ENCODE measurements around the gene CAPS2. TPM values are rescaled to one million over a fixed set of nuclear protein-coding genes. Genes with fewer than 3 reads are reported as not detected.

The CAPS2 gene
- total and polyA plus RNA-seq, 9 of the 15 experiments (the other 6 are each of a cell fraction or from before 2014, with no cell fraction given) = 0.10 to 0.82 (median 0.47) TPM; not detected in 1

DNA sequence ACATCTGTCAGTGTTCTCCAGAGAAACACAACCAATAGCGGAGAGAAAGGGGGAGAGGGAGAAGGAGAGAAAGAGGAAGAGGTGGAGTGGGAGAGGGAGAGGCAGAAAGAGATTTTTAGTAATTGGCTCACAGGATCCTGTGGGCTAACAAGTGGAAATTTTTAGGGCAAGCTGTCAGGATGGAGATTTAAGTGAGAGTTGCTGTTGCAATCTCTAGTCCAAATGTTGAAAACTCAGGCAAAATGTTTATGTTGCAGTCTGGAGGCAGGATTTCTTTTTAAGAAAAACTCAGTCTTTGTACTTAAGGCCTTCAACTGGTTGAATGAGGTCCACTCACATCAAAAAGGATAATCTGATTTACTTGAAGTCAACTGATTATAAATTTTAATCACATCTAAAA is 48.2 kb upstream of the CAPS2 start (continued):
- TF ChIP-seq, protein P1, sequence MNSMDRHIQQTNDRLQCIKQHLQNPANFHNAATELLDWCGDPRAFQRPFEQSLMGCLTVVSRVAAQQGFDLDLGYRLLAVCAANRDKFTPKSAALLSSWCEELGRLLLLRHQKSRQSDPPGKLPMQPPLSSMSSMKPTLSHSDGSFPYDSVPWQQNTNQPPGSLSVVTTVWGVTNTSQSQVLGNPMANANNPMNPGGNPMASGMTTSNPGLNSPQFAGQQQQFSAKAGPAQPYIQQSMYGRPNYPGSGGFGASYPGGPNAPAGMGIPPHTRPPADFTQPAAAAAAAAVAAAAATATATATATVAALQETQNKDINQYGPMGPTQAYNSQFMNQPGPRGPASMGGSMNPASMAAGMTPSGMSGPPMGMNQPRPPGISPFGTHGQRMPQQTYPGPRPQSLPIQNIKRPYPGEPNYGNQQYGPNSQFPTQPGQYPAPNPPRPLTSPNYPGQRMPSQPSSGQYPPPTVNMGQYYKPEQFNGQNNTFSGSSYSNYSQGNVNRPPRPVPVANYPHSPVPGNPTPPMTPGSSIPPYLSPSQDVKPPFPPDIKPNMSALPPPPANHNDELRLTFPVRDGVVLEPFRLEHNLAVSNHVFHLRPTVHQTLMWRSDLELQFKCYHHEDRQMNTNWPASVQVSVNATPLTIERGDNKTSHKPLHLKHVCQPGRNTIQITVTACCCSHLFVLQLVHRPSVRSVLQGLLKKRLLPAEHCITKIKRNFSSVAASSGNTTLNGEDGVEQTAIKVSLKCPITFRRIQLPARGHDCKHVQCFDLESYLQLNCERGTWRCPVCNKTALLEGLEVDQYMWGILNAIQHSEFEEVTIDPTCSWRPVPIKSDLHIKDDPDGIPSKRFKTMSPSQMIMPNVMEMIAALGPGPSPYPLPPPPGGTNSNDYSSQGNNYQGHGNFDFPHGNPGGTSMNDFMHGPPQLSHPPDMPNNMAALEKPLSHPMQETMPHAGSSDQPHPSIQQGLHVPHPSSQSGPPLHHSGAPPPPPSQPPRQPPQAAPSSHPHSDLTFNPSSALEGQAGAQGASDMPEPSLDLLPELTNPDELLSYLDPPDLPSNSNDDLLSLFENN (IDR thresholded peaks at IDR 0.05; ENCODE audit: low read depth in 2 of 2, low read length in 2 of 2) = no peak

DNA sequence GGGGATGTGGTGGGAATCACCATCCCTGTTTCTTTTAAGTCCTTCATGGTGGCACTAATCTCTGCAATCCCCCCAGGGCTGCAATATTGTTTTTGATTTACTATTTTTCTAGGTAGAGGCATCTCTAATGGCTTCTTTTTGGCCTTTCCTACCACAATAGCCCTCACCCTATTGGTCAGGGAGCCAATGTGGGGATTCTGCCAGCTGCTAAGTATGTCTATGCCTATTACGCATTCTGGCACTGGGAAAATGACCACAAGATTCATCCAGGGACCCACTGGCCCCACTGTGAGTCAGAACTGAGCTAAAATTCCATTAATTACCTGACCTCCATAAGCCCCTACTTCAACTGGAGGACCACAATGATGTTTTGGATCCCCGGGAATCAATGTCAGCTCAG is 44.8 kb upstream of the CAPS2 start:
- ATAC-seq = no peak
- Histone ChIP-seq H3K4me2 (ENCODE audit: insufficient read depth, low read length) (no peak overlapping the region), H3K9ac (ENCODE audit: insufficient read depth in 1 of 2, low read depth in 2 of 2, low read length in 2 of 2) (no peak overlapping the region), H3K79me2 (ENCODE audit: control insufficient read depth, insufficient read depth, low read length) (no peaks in the 10 kb centered on the region), H3K9me1 (ENCODE audit: control insufficient read depth, insufficient read depth, low read length) (no peaks in the 10 kb centered on the region), H3K36me3 (ENCODE audit: control insufficient read depth, insufficient read depth, low read length) (no peaks in the 10 kb centered on the region), H3K27me3 (ENCODE audit: control insufficient read depth in 2 of 2, insufficient read depth in 2 of 2, low read length in 2 of 2) (no peaks in the 10 kb centered on the region), H3K9me3 (replicated peaks; ENCODE audit: control insufficient read depth, insufficient read depth, low read depth, low read length) (no peaks in the 10 kb centered on the region), H3K4me1 (replicated peaks in 1 of 2; ENCODE audit: control insufficient read depth in 2 of 2, insufficient read depth in 2 of 2, low read length in 2 of 2) (no peaks in the 10 kb centered on the region), H3K27ac (ENCODE audit: extremely low read depth, low read depth, low read length) (no peak overlapping the region), H3K4me3 (no peak overlapping the region), H2AFZ (ENCODE audit: low read depth, low read length) (no peak overlapping the region), H4K20me1 (replicated peaks; ENCODE audit: control insufficient read depth, insufficient read depth, low read length) (no peaks in the 10 kb centered on the region)
- in situ Hi-C loops (cut with MboI) = no loop called here
- no peak for DNase-seq (ENCODE audit: extremely low read depth in 1 of 4, low spot score in 3 of 4)
- no TSS peak for BruUV-seq (replicated peaks)
- WGBS (ENCODE audit: insufficient coverage, low coverage, missing lambda C conversion rate) = 0% methylated on average over 2 of the region's 2 CpGs
- intact Hi-C loops (cut with micrococcal nuclease) = no loop called here
- no peak for FAIRE-seq
- POLR2A ChIA-PET = no interaction called here
- CTCF ChIA-PET (ENCODE audit: low intra/inter-chr PET ratio) = no interaction called here
- TF ChIP-seq PTBP1 (IDR thresholded peaks at IDR 0.05; ENCODE audit: low read depth, low read length) (no peak), NCOA2 (IDR thresholded peaks at IDR 0.05; ENCODE audit: partially characterized antibody in 2 of 2) (no peak), ESRRB (CRISPR knock-in tag; IDR thresholded peaks at IDR 0.05; ENCODE audit: borderline replicate concordance) (no peak), SRSF7 (optimal IDR thresholded peaks at IDR 0.05; ENCODE audit: low read depth, low read length) (no peak), CHD1 (IDR thresholded peaks at IDR 0.05; ENCODE audit: low read length) (no peak), ZNF224 (CRISPR knock-in tag; IDR thresholded peaks at IDR 0.05) (no peak), GATAD2B (IDR thresholded peaks at IDR 0.05; ENCODE audit: borderline replicate concordance) (no peak)
- TF ChIP-seq, protein P2, sequence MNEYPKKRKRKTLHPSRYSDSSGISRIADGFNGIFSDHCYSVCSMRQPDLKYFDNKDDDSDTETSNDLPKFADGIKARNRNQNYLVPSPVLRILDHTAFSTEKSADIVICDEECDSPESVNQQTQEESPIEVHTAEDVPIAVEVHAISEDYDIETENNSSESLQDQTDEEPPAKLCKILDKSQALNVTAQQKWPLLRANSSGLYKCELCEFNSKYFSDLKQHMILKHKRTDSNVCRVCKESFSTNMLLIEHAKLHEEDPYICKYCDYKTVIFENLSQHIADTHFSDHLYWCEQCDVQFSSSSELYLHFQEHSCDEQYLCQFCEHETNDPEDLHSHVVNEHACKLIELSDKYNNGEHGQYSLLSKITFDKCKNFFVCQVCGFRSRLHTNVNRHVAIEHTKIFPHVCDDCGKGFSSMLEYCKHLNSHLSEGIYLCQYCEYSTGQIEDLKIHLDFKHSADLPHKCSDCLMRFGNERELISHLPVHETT (CRISPR knock-in tag; conservative IDR thresholded peaks at IDR 0.05 in 1 of 2, IDR thresholded peaks at IDR 0.05 in 1 of 2) = no peak
